C4-2B (cell line): ENCODE data around the gene TOLLIP.

Source experiments
- H3K27ac ChIP-seq: fragments of 450-650 bp; 2 replicates; pipeline ENCODE4 v1.5.1; 2017
- ZFX ChIP-seq: fragments of 450-650 bp; IDR thresholded peaks from 2 replicates; pipeline ENCODE4 v1.6.1; 2017
- TF ChIP-seq, protein P1 (sequence below): fragments of 450-650 bp; conservative IDR thresholded peaks from 2 replicates; pipeline ENCODE4 v1.5.1; 2017; ENCODE audit warnings: mild to moderate bottlenecking

The TOLLIP gene

DNA sequence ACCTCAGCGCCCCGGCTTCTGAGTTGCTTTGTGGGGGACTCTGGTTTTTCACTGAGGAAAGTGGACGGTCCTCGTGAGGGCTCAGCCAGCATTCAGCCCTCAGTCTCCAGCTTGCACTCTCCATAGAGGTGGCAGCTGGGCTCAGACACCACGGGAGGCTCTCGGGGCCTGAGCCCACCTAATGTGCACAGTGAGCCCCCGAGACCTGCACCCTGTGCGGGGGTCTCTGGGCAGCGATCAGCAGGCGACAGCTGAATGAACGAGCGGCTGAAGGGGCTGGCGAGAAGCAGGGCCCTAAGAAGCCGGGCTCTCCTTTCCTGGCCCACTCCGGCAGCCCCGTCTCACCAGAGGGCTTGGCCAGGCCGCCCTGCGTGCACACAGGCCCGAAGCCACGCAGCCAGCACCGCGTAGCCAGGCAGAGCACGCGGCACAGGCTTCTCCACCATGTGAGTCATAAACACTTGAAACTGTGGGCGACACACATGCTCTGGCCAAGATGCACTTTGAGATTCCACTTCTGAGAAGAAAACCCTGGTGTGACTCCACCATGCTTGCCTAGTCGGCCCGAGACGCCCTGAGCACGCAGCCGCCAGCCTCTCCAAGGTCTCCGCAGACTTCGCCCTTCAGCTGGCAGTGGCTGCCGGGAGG is 28.0 kb downstream of the TOLLIP start:
- H3K27ac ChIP-seq: no peak overlapping the region
- TF ChIP-seq, protein P1, sequence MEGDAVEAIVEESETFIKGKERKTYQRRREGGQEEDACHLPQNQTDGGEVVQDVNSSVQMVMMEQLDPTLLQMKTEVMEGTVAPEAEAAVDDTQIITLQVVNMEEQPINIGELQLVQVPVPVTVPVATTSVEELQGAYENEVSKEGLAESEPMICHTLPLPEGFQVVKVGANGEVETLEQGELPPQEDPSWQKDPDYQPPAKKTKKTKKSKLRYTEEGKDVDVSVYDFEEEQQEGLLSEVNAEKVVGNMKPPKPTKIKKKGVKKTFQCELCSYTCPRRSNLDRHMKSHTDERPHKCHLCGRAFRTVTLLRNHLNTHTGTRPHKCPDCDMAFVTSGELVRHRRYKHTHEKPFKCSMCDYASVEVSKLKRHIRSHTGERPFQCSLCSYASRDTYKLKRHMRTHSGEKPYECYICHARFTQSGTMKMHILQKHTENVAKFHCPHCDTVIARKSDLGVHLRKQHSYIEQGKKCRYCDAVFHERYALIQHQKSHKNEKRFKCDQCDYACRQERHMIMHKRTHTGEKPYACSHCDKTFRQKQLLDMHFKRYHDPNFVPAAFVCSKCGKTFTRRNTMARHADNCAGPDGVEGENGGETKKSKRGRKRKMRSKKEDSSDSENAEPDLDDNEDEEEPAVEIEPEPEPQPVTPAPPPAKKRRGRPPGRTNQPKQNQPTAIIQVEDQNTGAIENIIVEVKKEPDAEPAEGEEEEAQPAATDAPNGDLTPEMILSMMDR: no peak
- TF ChIP-seq ZFX: no peak

- H3K27ac ChIP-seq: no peak overlapping the region
Measured at GRCh38 chr11:1280116-1281035, 29.1 kb downstream of the TOLLIP start.

GRCh38 chr11:1279674-1280055 is 29.8 kb downstream of the TOLLIP start:
- H3K27ac ChIP-seq: no peak overlapping the region
- TF ChIP-seq ZFX: no peak
- TF ChIP-seq, protein P1: no peak

More at GRCh38 chr11:1280116-1281035, 29.1 kb downstream of the TOLLIP start:
- TF ChIP-seq ZFX: no peak
- TF ChIP-seq, protein P1: no peak

DNA sequence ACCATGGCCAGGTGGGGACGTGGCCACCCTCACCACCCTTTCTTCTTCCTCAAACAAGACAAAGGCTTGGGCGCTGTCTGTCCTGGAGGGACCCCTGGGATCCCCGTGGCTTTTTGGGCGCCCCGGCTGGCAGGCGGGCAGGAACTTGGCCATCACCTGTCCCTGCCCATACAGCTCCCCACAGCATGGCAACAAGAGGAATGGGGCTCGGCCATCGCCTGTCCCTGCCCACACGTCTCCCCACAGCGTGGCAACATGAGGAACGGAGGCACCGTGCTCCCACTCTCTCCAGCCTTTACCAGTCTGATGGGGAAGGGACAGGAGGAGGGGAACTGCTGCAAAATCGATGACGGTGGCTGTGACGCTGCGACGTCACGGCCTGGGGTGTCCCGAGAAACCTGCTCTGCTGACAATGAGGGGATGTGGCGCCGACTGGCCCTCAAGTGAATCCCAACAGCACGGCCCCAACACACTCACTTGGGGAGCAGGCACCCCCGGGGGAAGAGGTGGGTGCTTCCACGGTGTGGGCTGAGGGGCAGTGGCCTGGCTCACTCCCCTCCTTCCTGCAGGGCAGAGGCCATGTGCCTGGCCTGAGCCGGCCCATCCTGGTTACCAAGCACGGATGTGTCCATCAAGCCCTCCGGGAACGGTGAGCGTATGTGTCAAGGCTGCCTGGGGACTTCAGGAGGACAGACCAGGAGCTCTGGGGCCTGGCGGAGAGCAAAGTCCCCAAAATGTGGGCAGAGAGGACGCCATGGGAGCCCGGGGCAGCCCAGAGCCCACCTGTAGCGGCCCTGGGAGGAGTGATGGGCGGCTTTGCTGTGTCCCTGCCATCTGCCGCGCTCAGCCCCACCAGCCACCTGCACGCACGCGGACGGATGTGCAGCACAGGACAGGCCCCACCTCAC is 30.4 kb downstream of the TOLLIP start:
- no peak overlapping the region for H3K27ac ChIP-seq
- TF ChIP-seq, protein P1: no peak
- TF ChIP-seq ZFX: no peak

DNA sequence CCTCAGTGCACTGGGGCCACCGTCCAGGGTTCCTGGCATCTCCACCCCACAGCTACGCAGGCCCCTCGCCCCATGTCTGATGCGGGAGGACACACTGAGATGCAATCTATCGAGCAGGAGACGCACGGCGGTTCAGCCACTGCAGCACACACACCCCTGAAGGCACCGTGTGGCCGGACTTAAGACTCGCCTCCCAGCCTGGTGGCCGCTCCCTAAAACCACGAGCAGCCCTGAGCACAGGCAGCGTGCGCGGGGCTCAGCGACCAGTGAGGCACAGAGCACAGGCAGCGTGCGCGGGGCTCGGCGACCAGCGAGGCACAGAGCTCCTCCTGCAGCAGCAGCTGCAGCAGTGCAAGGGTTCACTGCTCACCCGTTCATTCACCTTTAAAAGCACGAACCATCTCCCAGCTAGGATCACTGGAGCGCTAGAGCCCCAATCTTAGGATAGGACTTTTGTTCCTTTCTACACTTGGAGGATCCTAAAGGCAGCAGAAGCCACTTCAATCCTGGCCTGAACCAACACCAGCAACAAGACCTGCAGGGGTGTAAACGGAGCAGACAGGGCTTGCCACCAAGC is 31.4 kb downstream of the TOLLIP start:
- TF ChIP-seq, protein P1: no peak
- TF ChIP-seq ZFX: no peak
- no peak overlapping the region for H3K27ac ChIP-seq

GRCh38 chr11:1276866-1277615 is 32.4 kb downstream of the TOLLIP start:
- H3K27ac ChIP-seq: no peak overlapping the region
- no peak for TF ChIP-seq ZFX
- TF ChIP-seq, protein P1: no peak
